IMR-90 (cell line): Measurements from ENCODE around the gene UBLCP1.

Experiments used
- BHLHE40 ChIP-seq: fragments of 150-350 bp; IDR thresholded peaks from 2 replicates; pipeline ENCODE4 v1.6.1; 2016; ENCODE audit warnings: mild to moderate bottlenecking, low read depth, low read length
- CEBPB ChIP-seq: IDR thresholded peaks from 2 replicates; pipeline ENCODE4 v1.6.1; 2012; ENCODE audit warnings: low read depth, low read length, improper control_type of control experiment
- CTCF ChIP-seq: conservative IDR thresholded peaks from 2 replicates; pipeline ENCODE4 v1.5.1; 2012; ENCODE audit warnings: mild to moderate bottlenecking, low read depth, low read length, improper control_type of control experiment
- FOS ChIP-seq: fragments of 150-350 bp; IDR thresholded peaks from 2 replicates; pipeline ENCODE4 v1.6.1; 2016; ENCODE audit warnings: low read depth, low read length
- POLR2A ChIP-seq: IDR thresholded peaks from 2 replicates; pipeline ENCODE4 v1.6.1; 2012; ENCODE audit warnings: mild to moderate bottlenecking, low read depth, low read length
- RAD21 ChIP-seq: IDR thresholded peaks from 2 replicates; pipeline ENCODE4 v1.6.1; 2012; ENCODE audit warnings: low read length, improper control_type of control experiment
- RFX5 ChIP-seq: IDR thresholded peaks from 2 replicates; pipeline ENCODE4 v1.8.0; 2012; ENCODE audit warnings: low read depth, mild to moderate bottlenecking, low read length, moderate library complexity
- SMC3 ChIP-seq: fragments of 150-350 bp; IDR thresholded peaks from 2 replicates; pipeline ENCODE4 v1.6.1; 2016; ENCODE audit warnings: low read depth, mild to moderate bottlenecking, antibody characterized with exemption, low read length, moderate library complexity
- TF ChIP-seq, protein P1 (sequence below): fragments of 150-350 bp; IDR thresholded peaks from 2 replicates; pipeline ENCODE4 v1.6.1; 2017; ENCODE audit warnings: mild to moderate bottlenecking, antibody characterized with exemption, low read length, low read depth

GRCh38 chr5:159322180-159322579, 59.1 kb downstream of the UBLCP1 start:
- TF ChIP-seq POLR2A (no peak), CTCF (no peak), CEBPB (no peak), RFX5 (no peak), SMC3 (no peak), FOS (no peak), RAD21 (no peak), BHLHE40 (no peak)
- TF ChIP-seq, protein P1, sequence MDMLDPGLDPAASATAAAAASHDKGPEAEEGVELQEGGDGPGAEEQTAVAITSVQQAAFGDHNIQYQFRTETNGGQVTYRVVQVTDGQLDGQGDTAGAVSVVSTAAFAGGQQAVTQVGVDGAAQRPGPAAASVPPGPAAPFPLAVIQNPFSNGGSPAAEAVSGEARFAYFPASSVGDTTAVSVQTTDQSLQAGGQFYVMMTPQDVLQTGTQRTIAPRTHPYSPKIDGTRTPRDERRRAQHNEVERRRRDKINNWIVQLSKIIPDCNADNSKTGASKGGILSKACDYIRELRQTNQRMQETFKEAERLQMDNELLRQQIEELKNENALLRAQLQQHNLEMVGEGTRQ: no peak
